NCI-H2196 (cell line): ENCODE results near the gene SETD1B.
A peak's percentile ranks its signal among the peaks of the same experiment; 100 is the strongest.

Experiments used
- DNase-seq: peaks from one replicate; lab custom pipeline; 2025; ENCODE audit not compliant: unreplicated experiment; lab: John Stamatoyannopoulos, UW

Gene SETD1B

DNA sequence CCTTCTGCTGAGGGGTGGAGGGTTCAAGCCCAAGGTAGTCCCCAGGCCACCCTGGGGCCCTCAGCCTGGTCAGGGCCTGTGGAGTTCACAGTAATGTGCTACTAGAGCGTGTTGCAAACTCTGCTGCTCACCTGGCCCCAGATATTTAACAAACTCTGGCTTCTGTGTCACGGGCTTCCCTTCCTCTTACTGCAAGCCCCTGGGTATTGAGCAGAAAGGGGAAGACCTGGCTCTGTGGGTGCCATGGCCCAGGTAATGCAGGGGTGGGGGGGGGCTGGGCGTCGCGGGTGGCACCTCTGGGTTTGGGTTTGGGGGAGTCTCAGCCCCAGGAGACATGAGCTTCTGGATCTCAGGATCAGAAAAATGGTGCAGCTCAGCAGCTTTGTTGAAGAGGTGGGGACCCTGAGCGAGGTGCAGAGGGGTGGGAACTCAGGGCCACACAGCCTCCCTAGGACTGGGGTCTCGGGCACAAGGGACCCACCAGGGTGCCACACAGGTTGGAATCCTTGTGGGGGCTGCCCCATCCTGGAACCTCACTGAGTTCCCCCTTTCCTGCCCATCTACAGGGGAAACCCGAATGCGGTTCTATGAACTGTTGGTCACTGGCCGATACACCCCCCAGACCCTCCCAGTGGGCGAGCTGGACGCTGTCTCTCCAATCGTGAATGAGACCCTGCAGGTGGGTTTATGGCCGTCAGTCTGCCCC is 4.0 kb downstream of the SETD1B start:
- DNase-seq, result no peak

DNA sequence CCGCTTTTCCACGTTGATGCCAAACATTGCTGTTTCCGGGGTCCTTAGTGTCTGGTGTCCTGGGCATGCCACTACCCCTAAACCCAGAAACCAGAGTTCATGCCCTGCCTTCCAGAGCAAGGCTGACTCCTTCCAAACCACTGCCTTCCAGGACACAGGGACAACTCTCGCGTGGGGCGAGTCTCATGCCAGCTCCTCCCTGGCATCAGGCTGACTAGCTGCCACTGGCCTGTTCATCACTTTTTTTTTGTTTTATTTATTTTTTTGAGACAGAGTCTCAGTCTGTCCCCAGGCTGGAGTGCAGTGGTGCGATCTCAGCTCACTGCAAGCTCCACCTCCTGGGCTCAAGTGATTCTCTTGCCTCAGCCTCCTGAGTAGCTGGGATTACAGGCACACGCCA is 4.8 kb downstream of the SETD1B start:
- DNase-seq, result no peak

DNA sequence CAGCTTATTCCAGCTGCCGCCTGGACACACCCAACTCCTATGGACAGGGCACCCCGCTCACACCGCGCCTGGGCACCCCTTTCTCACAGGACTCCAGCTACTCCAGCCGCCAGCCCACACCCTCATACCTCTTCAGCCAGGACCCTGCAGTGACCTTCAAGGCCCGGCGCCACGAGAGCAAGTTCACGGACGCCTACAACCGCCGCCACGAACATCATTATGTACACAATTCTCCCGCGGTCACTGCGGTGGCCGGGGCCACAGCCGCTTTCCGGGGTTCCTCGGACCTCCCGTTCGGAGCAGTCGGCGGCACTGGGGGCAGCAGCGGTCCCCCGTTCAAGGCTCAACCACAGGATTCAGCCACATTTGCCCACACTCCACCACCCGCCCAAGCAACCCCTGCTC is 5.9 kb downstream of the SETD1B start:
- no peak for DNase-seq

- DNase-seq, result no peak
Observed at GRCh38 chr12:121810234-121810817, 6.5 kb downstream of the SETD1B start.

DNA sequence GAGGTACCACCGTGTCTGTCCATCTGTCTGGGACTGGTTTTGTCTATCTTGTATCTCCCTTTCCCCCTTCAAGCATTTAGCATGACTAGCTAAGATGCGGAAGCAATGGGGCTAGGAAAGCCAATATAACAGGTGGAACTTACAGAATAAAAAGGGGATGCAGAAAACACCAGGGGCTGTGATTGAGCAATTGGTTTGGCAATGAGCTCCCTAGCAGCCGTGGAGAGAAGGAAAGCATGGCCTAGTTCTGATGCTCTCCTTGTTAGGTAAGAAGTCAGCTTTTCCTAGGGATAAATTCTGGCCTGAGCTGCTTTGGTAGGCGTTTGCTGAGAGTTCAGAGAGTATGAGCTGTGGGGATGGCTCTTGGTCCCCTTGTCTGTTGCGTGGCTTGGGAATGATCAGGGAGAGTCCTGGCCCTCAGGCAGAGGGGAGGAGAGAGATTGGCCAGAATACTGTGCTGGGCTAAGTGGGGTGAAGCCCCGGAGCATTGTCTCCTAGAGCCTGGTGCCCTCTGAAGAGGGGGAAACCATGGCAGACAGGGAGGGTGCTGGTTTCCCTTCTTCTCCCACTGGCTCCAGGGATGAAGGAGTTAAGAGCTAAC is 7.1 kb downstream of the SETD1B start:
- DNase-seq, result no peak

DNA sequence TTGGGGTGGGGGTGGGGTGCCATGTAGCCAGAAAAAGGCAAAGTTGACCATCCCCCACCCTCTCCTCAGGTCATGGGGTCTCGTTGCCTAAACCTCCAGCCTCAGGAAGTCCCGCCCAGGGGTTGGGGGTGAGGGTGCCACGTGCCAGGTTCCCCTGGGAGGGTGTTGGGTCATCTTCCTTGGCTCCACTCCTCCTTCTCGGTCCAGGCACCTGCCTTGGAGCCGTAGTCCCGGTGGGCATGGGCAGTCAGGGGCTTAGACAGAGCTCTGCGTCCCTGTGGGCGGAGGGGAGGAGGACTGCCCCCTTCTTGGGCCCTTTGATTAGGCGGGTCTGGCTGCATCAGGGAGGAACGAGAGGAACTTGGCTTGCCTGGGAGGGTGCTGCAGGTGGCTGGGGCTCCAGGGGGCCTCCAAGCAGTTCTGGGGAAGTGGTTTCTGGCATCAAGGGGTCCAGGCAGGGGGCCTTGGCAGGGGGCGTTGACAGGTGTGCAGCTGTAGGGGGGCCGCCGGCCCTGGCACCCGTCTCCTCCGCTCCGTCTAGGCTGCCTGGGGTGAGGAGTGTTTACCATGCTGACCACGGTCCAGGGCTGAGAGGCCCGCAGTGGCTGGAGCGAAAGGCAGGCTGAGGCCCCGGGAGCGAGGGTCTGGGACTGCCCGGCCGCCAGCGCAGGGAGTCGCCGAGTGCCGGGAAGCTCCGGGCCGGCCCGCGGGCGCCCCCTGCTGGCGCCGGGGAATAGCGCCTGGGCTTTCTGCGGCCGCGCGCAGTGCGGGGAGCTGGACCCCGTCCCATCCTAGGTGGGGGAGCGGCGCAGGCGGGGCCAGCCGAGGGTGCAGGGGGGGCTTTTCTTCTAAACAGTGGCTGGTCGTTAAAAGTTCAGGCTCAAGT is 7.9 kb downstream of the SETD1B start:
- peak; percentile 78 for DNase-seq

- peak; percentile 63 for DNase-seq
Observed at GRCh38 chr12:121812320-121812871, 8.6 kb downstream of the SETD1B start.

GRCh38 chr12:121812921-121813896 is 9.4 kb downstream of the SETD1B start:
- DNase-seq, result no peak

GRCh38 chr12:121813951-121814350 is 10.1 kb downstream of the SETD1B start:
- DNase-seq, result no peak

GRCh38 chr12:121814429-121815119 is 10.8 kb downstream of the SETD1B start:
- no peak for DNase-seq

- DNase-seq, result no peak
Observed at GRCh38 chr12:121815263-121815662, 11.5 kb downstream of the SETD1B start.

- DNase-seq, result no peak
Observed at GRCh38 chr12:121816925-121817647, 13.3 kb downstream of the SETD1B start.

DNA sequence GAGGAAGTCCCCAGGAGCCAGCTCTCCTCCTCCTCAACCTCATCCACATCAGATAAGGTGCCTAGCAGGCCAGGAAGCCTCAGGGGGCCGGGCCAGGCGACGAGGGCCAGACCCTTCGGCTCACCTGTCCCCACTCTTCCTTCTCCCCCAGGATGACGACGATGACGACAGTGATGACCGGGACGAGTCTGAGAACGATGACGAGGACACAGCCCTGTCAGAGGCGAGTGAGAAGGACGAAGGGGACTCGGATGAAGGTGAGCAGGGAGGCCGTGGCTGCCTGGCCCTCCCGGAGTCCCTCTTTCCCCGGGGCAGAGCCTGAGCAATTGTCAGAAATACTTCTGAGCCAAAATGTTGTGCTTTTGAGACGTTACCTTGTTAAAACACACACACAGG is 13.8 kb downstream of the SETD1B start:
- no peak for DNase-seq

- no peak for DNase-seq
Observed at GRCh38 chr12:121819212-121819949, 15.6 kb downstream of the SETD1B start.

GRCh38 chr12:121820056-121820455 is 16.2 kb downstream of the SETD1B start:
- DNase-seq, result no peak

DNA sequence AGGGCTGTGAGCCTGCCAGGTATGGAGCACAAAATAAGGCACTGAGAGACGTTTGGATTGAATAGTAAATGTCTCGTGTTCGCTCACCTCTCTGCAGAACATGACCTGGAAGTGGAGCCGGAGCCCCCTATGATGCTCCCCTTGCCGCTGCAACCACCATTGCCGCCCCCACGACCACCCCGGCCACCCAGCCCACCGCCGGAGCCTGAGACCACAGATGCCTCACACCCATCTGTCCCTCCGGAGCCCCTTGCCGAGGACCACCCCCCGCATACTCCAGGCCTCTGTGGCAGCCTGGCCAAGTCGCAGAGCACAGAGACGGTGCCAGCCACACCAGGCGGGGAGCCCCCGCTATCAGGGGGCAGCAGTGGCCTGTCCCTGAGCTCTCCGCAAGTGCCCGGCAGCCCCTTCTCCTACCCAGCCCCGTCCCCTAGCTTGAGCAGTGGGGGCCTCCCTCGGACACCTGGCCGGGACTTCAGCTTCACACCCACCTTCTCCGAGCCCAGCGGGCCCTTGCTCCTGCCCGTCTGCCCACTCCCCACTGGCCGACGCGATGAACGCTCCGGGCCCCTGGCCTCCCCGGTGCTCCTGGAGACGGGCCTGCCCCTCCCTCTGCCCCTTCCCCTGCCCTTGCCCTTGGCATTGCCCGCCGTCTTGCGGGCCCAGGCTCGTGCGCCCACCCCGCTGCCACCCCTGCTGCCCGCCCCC is 18.7 kb downstream of the SETD1B start:
- no peak for DNase-seq

DNA sequence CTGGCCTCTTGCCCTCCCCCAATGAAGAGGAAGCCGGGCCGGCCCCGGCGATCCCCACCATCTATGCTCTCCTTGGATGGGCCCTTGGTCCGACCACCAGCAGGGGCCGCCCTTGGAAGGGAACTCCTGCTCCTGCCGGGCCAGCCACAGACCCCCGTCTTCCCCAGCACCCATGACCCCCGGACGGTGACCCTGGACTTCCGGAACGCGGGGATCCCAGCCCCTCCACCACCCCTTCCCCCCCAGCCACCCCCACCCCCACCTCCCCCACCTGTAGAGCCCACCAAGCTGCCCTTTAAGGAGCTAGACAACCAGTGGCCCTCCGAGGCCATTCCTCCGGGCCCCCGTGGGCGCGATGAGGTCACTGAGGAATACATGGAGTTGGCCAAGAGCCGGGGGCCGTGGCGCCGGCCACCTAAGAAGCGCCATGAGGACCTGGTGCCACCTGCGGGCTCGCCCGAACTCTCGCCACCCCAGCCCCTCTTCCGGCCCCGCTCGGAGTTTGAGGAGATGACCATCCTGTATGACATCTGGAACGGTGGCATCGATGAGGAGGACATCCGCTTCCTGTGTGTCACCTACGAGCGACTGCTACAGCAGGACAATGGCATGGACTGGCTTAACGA is 19.4 kb downstream of the SETD1B start:
- DNase-seq, result no peak
